ENCODE measurements around the gene GCC2. TPM values are rescaled to one million over a fixed set of nuclear protein-coding genes. Genes with fewer than 3 reads are reported as not detected.
"Not testable (repeated sequence)": the region's sequence is repeated elsewhere in the genome, so short reads cannot be mapped to it uniquely, and the experiment has no call there.

The GCC2 gene
- polyA plus RNA-seq, 4 donors: 50.3 to 72.3 (median 58.1) TPM

GRCh38 chr2:108435578-108435977 is 13.4 kb upstream of the GCC2 start:
- DNase-seq (ENCODE audit: low read depth in 4 of 4, low spot score in 3 of 4): not testable (repeated sequence)

GRCh38 chr2:108436976-108437375 is 12.0 kb upstream of the GCC2 start:
- DNase-seq (ENCODE audit: low read depth in 4 of 4, low spot score in 3 of 4): no peak

- no peak for DNase-seq (ENCODE audit: low read depth in 4 of 4, low spot score in 3 of 4)
Observed at GRCh38 chr2:108441712-108442111, 7.3 kb upstream of the GCC2 start.

GRCh38 chr2:108444941-108445840 is 3.8 kb upstream of the GCC2 start:
- DNase-seq (ENCODE audit: low read depth in 4 of 4, low spot score in 3 of 4): no peak

- DNase-seq (ENCODE audit: low read depth in 4 of 4, low spot score in 3 of 4): no peak
Observed at GRCh38 chr2:108446703-108447102, 2.3 kb upstream of the GCC2 start.

- DNase-seq (ENCODE audit: low read depth in 4 of 4, low spot score in 3 of 4): peak in 1 of 4 donors; percentile 8
Observed at GRCh38 chr2:108447947-108448677, 894 bp upstream of the GCC2 start.

GRCh38 chr2:108449410-108450130 is 564 bp downstream of the GCC2 start:
- DNase-seq (ENCODE audit: low read depth in 4 of 4, low spot score in 3 of 4): peak; percentile 26 to 44 (median 33)

- DNase-seq (ENCODE audit: low read depth in 4 of 4, low spot score in 3 of 4): no peak
Observed at GRCh38 chr2:108450863-108451262, 1.9 kb downstream of the GCC2 start.

- DNase-seq (ENCODE audit: low read depth in 4 of 4, low spot score in 3 of 4): no peak
Observed at GRCh38 chr2:108451976-108452375, 3.0 kb downstream of the GCC2 start.

GRCh38 chr2:108453530-108453929 is 4.5 kb downstream of the GCC2 start:
- not testable (repeated sequence) for DNase-seq (ENCODE audit: low read depth in 4 of 4, low spot score in 3 of 4)

- DNase-seq (ENCODE audit: low read depth in 4 of 4, low spot score in 3 of 4): no peak
Observed at GRCh38 chr2:108454440-108454839, 5.4 kb downstream of the GCC2 start.

GRCh38 chr2:108455571-108455970 is 6.6 kb downstream of the GCC2 start:
- no peak for DNase-seq (ENCODE audit: low read depth in 4 of 4, low spot score in 3 of 4)

- no peak for DNase-seq (ENCODE audit: low read depth in 4 of 4, low spot score in 3 of 4)
Observed at GRCh38 chr2:108458082-108458481, 9.1 kb downstream of the GCC2 start.

GRCh38 chr2:108459441-108459840 is 10.4 kb downstream of the GCC2 start:
- DNase-seq (ENCODE audit: low read depth in 4 of 4, low spot score in 3 of 4): no peak

GRCh38 chr2:108460345-108461037 is 11.5 kb downstream of the GCC2 start:
- no peak for DNase-seq (ENCODE audit: low read depth in 4 of 4, low spot score in 3 of 4)

- no peak for DNase-seq (ENCODE audit: low read depth in 4 of 4, low spot score in 3 of 4)
Observed at GRCh38 chr2:108477099-108477498, 28.1 kb downstream of the GCC2 start.

- DNase-seq (ENCODE audit: low read depth in 4 of 4, low spot score in 3 of 4): no peak
Observed at GRCh38 chr2:108485253-108485652, 36.2 kb downstream of the GCC2 start.

- DNase-seq (ENCODE audit: low read depth in 4 of 4, low spot score in 3 of 4): no peak
Observed at GRCh38 chr2:108490506-108491122, 41.6 kb downstream of the GCC2 start.

- DNase-seq (ENCODE audit: low read depth in 4 of 4, low spot score in 3 of 4): no peak
Observed at GRCh38 chr2:108491848-108492247, 42.8 kb downstream of the GCC2 start.

GRCh38 chr2:108492364-108492763 is 43.4 kb downstream of the GCC2 start:
- DNase-seq (ENCODE audit: low read depth in 4 of 4, low spot score in 3 of 4): no peak
